ENCODE data around the gene DIPK1B.
"Not testable (repeated sequence)": the region's sequence is repeated elsewhere in the genome, so short reads cannot be mapped to it uniquely, and the experiment has no call there.

DIPK1B gene

GRCh38 chr9:136759436-136760325, 47.3 kb downstream of the DIPK1B start:
- DNase-seq (ENCODE audit: low read depth), result no peak
- TF ChIP-seq CTCF (IDR thresholded peaks at IDR 0.05; ENCODE audit: low read depth, low read length) (no peak), MYC (IDR thresholded peaks at IDR 0.05; ENCODE audit: low read depth, low read length) (no peak), MAX (IDR thresholded peaks at IDR 0.05; ENCODE audit: low read depth, low read length) (no peak), POLR2A (IDR thresholded peaks at IDR 0.05; ENCODE audit: extremely low read depth, insufficient read length) (no peak)

GRCh38 chr9:136760424-136760823, 48.1 kb downstream of the DIPK1B start:
- DNase-seq (ENCODE audit: low read depth), result no peak
- no peak for TF ChIP-seq POLR2A (IDR thresholded peaks at IDR 0.05; ENCODE audit: extremely low read depth, insufficient read length)
- TF ChIP-seq MAX (IDR thresholded peaks at IDR 0.05; ENCODE audit: low read depth, low read length), result no peak
- TF ChIP-seq CTCF (IDR thresholded peaks at IDR 0.05; ENCODE audit: low read depth, low read length), result no peak
- TF ChIP-seq MYC (IDR thresholded peaks at IDR 0.05; ENCODE audit: low read depth, low read length), result no peak
- H3K4me3 ChIP-seq (ENCODE audit: low read depth, low read length), result no peak overlapping the region

More at GRCh38 chr9:136759436-136760325, 47.3 kb downstream of the DIPK1B start:
- H3K4me3 ChIP-seq (ENCODE audit: low read depth, low read length), result no peak overlapping the region

GRCh38 chr9:136760834-136761544, 48.6 kb downstream of the DIPK1B start:
- DNase-seq (ENCODE audit: low read depth), result peak; percentile 71
- peak; percentile 79 for TF ChIP-seq CTCF (IDR thresholded peaks at IDR 0.05; ENCODE audit: low read depth, low read length)
- H3K4me3 ChIP-seq (ENCODE audit: low read depth, low read length), result not testable (repeated sequence)

GRCh38 chr9:136761545-136761981, 49.2 kb downstream of the DIPK1B start:
- H3K4me3 ChIP-seq (ENCODE audit: low read depth, low read length), result no peak overlapping the region
- DNase-seq (ENCODE audit: low read depth), result no peak
- TF ChIP-seq MYC (IDR thresholded peaks at IDR 0.05; ENCODE audit: low read depth, low read length), result no peak
- TF ChIP-seq MAX (IDR thresholded peaks at IDR 0.05; ENCODE audit: low read depth, low read length), result no peak
- no peak for TF ChIP-seq POLR2A (IDR thresholded peaks at IDR 0.05; ENCODE audit: extremely low read depth, insufficient read length)
- TF ChIP-seq CTCF (IDR thresholded peaks at IDR 0.05; ENCODE audit: low read depth, low read length), result no peak

- no peak for DNase-seq (ENCODE audit: low read depth)
- no peak overlapping the region for H3K4me3 ChIP-seq (ENCODE audit: low read depth, low read length)
- TF ChIP-seq MAX (IDR thresholded peaks at IDR 0.05; ENCODE audit: low read depth, low read length) (no peak), POLR2A (IDR thresholded peaks at IDR 0.05; ENCODE audit: extremely low read depth, insufficient read length) (no peak), CTCF (IDR thresholded peaks at IDR 0.05; ENCODE audit: low read depth, low read length) (no peak), MYC (IDR thresholded peaks at IDR 0.05; ENCODE audit: low read depth, low read length) (no peak)
Measured at GRCh38 chr9:136762221-136762691, 49.9 kb downstream of the DIPK1B start.

All from NB4 (cell line).